NCI-H146 treated with DMSO at 0.1 percent for 48 hours (cell line): ENCODE results near the gene SNURF.
"Not testable (repeated sequence)": the region's sequence is repeated elsewhere in the genome, so short reads cannot be mapped to it uniquely, and the experiment has no call there.

Source experiments
- DNase-seq: peaks from one replicate; lab custom pipeline; 2025; ENCODE audit not compliant: unreplicated experiment; lab: John Stamatoyannopoulos, UW

Gene SNURF

DNA sequence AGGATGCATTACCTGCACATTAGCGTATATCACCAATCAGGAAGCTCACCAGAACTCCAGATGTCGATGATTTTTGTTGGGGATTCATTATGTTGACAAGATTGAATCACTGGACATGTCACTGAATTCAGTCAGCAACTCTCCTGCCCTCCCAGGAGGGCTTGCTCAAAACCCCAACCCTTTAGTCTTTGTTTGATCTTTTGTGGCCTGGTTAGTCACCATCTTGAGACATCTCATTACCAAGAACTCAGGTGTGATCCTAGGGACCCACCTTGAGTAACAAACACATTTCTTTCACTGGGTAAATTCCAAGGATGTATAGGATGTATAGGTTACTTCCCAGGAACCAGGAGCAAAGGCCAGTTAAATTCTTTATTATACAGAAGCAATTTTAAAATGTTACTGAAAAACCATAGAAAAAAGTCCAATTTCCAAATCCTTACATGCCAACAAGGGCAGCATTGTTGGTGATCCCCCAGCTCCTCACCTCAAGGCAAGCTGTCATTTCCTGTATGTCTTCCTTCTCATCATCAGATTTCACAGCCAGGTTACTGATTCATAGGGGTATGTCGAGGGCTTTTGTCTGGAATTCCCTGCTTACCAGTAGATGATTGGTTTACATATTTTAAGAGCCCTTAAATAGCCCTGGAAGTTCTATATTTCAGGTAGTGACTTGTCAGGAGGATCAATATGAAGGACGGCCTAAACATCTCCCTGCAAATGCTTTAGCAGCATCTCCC, 11.7 kb downstream of the SNURF start:
- no peak for DNase-seq

DNA sequence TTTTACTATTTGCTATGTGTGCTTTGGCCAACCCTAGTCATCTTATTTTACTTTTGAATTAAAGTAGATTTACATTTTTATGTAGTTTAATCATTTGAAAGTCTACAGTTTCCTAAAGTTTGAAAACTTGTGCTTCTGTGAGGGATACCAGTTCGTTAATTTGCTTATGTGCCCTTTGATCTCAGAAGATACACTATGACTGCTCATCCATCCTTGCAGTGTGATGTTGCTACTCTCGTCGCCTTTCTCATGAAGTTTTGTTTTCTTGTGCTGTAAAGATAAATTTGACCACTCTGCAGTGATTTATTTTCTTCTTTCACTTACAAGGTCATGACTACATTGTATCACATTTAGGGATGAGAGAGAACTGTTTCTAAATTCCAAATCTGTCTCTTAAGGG, 16.3 kb downstream of the SNURF start:
- DNase-seq: no peak

DNA sequence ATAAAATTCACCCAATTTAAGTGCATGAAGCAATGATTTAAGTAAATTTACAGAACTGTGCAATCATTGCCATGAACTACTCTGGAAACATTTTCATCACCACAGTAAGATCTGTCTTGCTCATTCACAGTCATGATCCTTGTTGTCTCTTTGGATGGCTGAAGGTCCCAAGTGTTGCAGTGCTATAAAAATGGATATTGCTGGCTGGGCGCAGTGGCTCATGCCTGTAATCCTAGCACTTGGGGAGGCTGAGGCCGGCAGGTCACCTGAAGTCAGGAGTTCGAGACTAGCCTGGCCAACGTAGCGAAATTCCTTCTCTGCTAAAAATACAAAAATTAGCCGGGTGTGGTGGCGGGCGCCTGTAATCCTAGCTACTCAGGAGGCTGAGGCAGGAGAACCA, 17.0 kb downstream of the SNURF start:
- DNase-seq: no peak

DNA sequence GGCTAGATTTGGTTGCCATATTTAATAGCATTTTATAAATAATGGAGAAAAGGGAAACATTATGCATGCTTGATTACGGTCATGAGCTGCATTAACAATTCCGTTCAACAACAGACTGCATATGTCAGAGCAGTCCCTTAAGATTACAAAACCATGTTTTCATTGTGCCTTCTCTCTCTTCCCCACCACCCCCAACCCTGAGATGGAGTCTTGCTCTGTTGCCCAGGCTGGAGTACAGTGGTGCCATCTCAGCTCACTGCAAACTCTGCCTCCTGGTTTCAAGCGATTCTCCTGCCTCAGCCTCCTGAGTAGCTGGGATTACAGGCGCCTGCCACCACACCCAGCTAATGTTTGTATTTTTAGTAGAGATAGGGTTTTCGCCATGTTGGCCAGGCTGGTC, 17.9 kb downstream of the SNURF start:
- not testable (repeated sequence) for DNase-seq

DNA sequence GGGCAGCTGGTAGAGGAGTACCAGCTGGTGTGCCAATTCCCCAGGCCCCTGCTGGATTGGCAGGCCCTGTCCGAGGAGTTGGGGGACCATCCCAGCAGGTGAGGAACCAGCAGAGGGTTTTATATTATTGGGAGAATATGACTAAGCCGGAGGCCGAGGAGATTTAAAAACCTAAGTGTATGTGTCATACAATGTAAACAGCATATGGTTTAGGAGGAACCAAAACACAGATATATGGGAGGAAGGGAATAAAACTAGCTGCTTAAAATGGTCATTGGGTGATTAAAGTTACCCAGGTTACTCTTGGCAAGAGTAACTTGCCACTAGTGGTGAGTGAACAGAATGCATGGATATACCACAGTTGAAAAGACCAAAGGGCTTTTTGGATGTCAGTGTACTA, 22.1 kb downstream of the SNURF start:
- no peak for DNase-seq

DNA sequence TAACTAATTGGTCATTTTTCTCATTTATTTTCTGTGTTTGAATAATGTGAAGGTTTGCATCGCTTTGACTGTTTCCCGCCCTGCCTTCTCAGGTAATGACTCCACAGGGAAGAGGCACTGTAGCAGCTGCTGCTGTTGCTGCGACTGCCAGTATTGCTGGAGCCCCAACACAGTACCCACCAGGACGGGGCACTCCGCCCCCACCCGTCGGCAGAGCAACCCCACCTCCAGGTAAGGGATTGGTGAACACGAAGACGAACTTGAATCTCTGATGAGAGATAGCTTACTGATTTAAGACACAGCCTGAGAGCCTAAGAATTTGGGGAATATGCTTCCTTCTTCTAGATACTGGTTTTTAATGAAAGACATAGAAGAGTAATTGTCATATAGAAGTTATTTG, 22.9 kb downstream of the SNURF start:
- DNase-seq: no peak

DNA sequence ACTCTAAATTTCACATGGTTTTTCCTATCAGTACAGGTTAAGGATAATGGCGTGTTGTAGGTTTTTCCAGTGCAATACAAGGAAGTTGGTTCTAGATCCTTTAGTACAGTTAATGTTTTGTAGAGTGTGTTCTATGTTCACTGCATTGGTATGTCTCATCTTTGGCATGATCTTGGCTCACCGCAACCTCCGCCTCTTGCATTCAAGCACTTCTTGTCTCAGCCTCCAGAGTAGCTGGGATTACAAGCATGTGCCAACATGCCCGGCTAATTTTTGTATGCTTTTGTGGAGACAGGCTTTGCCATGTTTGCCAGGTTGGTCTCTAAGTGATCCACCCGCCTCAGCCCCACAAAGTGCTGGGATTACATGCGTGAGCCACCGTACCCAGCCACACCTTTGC, 30.4 kb downstream of the SNURF start:
- DNase-seq: no peak

DNA sequence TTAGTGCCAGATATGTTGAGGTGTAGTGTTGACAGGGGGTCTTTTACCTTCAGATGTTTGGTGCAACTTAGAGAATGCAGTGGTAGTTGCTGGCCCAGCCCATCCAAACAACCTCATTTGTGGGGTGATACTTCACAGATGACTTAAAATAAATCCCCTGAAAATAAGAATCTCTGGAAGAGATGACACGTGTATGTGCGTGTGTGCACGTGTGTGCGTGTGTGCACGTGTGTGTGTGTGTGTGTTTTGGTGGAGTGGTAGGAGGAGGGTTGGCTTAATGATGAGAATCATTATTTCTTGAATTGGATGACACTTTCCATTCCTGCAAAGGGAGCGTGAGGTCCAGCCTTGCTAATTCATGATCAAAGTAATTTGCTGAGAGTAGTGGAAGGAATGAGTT, 31.9 kb downstream of the SNURF start:
- DNase-seq: no peak
